Occipital lobe (tissue), 3 donors: ENCODE measurements around the gene ACADM. TPM values are rescaled to one million over a fixed set of nuclear protein-coding genes. Genes with fewer than 3 reads are reported as not detected.
"Not testable (repeated sequence)": the region's sequence is repeated elsewhere in the genome, so short reads cannot be mapped to it uniquely, and the experiment has no call there.

Experiments
- DNase-seq: peaks from one replicate; lab custom pipeline; 2025; lab: John Stamatoyannopoulos, UW
- small RNA-seq: library from RNA; depleted of rRNA; stranded (forward); fragments of <200 nt; gene quantifications from one replicate; pipeline ENCODE3, GENCODE V24; 2014
- total RNA-seq: library from RNA; depleted of rRNA; stranded (reverse); fragments of >200 nt; gene quantifications from one replicate; pipeline ENCODE4 v1.2.3, GENCODE V29; 2014

ACADM gene
- total RNA-seq, 1 donor from 2014 or later, result 69.1 TPM

- no peak for DNase-seq
Measured at GRCh38 chr1:75794382-75794781, 69.9 kb downstream of the ACADM start.

- DNase-seq, result no peak
Measured at GRCh38 chr1:75795703-75796193, 71.2 kb downstream of the ACADM start.

- DNase-seq, result no peak
Measured at GRCh38 chr1:75796376-75797272, 72.1 kb downstream of the ACADM start, which contains the start of gene MSH4. TSS of gene MSH4 (plus strand) at chr1:75796882. CDS start at chr1:75796986, 104 bp downstream.

GRCh38 chr1:75797273-75797588 is 72.7 kb downstream of the ACADM start:
- no peak for DNase-seq

- DNase-seq, result no peak
Measured at GRCh38 chr1:75797606-75798216, 73.2 kb downstream of the ACADM start.

GRCh38 chr1:75801480-75801879 is 77.0 kb downstream of the ACADM start:
- not testable (repeated sequence) for DNase-seq

GRCh38 chr1:75808921-75809320 is 84.4 kb downstream of the ACADM start:
- no peak for DNase-seq

- not testable (repeated sequence) for DNase-seq
Measured at GRCh38 chr1:75810113-75810512, 85.6 kb downstream of the ACADM start.

GRCh38 chr1:75811211-75811981 is 86.9 kb downstream of the ACADM start:
- no peak for DNase-seq

GRCh38 chr1:75812065-75812464 is 87.6 kb downstream of the ACADM start:
- no peak for DNase-seq

Small RNA genes within 50 kb of the gene (small RNA-seq; reads per million reads assigned to genes)
- gene SNORD45A (not detected), gene SNORD45B (not detected), gene SNORD45C (not detected)

Other genes with a start within 250 kb of the ACADM start
- 266 TPM for gene SLC44A5, start 113.6 kb upstream of the ACADM start, total RNA-seq
- gene RABGGTB, start 61.5 kb downstream of the ACADM start, total RNA-seq, result 90.2 TPM
- 1.6 TPM for gene MSH4, start 72.2 kb downstream of the ACADM start, total RNA-seq
- gene ASB17, start 207.7 kb downstream of the ACADM start, total RNA-seq, result not detected